NCI-H2196 treated with DMSO at 0.1 percent for 48 hours (cell line): ENCODE measurements around the gene ASGR2.
"Not testable (repeated sequence)": the region's sequence is repeated elsewhere in the genome, so short reads cannot be mapped to it uniquely, and the experiment has no call there.

ENCODE experiments used
- DNase-seq: peaks from one replicate; lab custom pipeline; 2025; ENCODE audit not compliant: unreplicated experiment; lab: John Stamatoyannopoulos, UW

Gene ASGR2

GRCh38 chr17:7114241-7114874 lies at the start of gene ASGR2:
Gene ASGR2, minus strand, starts transcription at chr17:7114822. Its CDS starts 582 bp downstream, at chr17:7114240.
- no peak for DNase-seq

- not testable (repeated sequence) for DNase-seq
Observed at GRCh38 chr17:7159571-7159970, 44.9 kb upstream of the ASGR2 start.

- DNase-seq = not testable (repeated sequence)
Observed at GRCh38 chr17:7158424-7158823, 43.8 kb upstream of the ASGR2 start.

- no peak for DNase-seq
Observed at GRCh38 chr17:7156342-7156940, 41.8 kb upstream of the ASGR2 start.

- no peak for DNase-seq
Observed at GRCh38 chr17:7147772-7148171, 33.1 kb upstream of the ASGR2 start.

- DNase-seq = no peak
Observed at GRCh38 chr17:7146115-7146514, 31.5 kb upstream of the ASGR2 start.

- DNase-seq = no peak
Observed at GRCh38 chr17:7144213-7144612, 29.6 kb upstream of the ASGR2 start.

- no peak for DNase-seq
Observed at GRCh38 chr17:7141824-7142223, 27.2 kb upstream of the ASGR2 start.

GRCh38 chr17:7139400-7139799 lies 24.8 kb upstream of the ASGR2 start:
- DNase-seq = no peak

GRCh38 chr17:7138800-7139381 lies 24.3 kb upstream of the ASGR2 start:
- DNase-seq = no peak

- DNase-seq = no peak
Observed at GRCh38 chr17:7137171-7137943, 22.7 kb upstream of the ASGR2 start.

GRCh38 chr17:7136266-7136877 lies 21.8 kb upstream of the ASGR2 start:
- peak; percentile 0 for DNase-seq

GRCh38 chr17:7133916-7134315 lies 19.3 kb upstream of the ASGR2 start:
- no peak for DNase-seq

GRCh38 chr17:7133424-7133823 lies 18.8 kb upstream of the ASGR2 start:
- DNase-seq = no peak

- DNase-seq = no peak
Observed at GRCh38 chr17:7132511-7133094, 18.0 kb upstream of the ASGR2 start.

GRCh38 chr17:7131423-7131791 lies 16.8 kb upstream of the ASGR2 start:
- no peak for DNase-seq

GRCh38 chr17:7130621-7131422 lies 16.2 kb upstream of the ASGR2 start:
- DNase-seq = no peak

GRCh38 chr17:7129311-7129710 lies 14.7 kb upstream of the ASGR2 start:
- DNase-seq = no peak

- DNase-seq = no peak
Observed at GRCh38 chr17:7128160-7128559, 13.5 kb upstream of the ASGR2 start.

- DNase-seq = not testable (repeated sequence)
Observed at GRCh38 chr17:7127501-7127900, 12.9 kb upstream of the ASGR2 start.
